Activated CD4-positive, alpha-beta T cell treated with anti-CD3 and anti-CD28 coated beads, Interleukin-2, amount 50 U/mL, for 16 hours (primary cell): Measurements from ENCODE around the gene TSHZ1.

ENCODE experiments used
- DNase-seq: peaks from one replicate; pipeline ENCODE4 v3.0.0-alpha.2; 2020

TSHZ1 gene

DNA sequence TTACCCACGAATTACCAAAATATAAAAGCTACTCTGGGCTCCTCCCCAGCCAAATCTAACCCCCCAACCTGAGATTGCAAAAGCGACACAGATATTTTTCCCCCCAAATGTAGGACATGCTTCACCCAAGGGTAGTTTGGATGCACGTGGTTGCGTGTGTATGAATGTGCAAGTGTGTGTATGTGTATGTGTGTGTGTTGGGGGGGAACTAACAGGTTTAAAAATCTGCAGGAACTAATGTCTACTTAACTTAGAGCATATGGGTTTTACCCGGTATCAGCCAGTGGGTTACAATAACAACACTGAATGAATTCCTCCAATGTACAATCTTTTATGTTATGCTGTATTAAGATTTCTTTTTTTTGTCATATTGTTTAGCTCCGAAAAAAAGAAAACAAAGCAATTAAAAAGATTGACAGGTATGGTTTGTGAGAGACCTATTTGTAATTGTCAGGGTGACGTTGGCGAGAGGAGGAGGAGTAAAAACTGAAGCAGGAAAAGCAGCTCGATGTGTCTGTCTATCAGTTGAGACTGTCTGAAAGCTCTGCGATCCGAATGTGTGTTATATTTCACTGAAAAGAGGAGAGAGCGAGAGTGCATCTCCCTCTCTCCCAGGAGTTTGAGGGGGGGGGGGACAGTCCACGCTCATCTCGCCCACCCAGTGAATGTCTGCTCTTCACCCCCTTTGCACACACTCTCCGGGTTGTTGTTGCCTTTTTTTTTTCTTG lies at the start of gene TSHZ1:
Gene TSHZ1, plus strand, starts transcription at position 524 of the 728 bp plus-strand sequence. CDS start 1,080 bp downstream, outside the sequence.
- DNase-seq = peak; percentile 88

DNA sequence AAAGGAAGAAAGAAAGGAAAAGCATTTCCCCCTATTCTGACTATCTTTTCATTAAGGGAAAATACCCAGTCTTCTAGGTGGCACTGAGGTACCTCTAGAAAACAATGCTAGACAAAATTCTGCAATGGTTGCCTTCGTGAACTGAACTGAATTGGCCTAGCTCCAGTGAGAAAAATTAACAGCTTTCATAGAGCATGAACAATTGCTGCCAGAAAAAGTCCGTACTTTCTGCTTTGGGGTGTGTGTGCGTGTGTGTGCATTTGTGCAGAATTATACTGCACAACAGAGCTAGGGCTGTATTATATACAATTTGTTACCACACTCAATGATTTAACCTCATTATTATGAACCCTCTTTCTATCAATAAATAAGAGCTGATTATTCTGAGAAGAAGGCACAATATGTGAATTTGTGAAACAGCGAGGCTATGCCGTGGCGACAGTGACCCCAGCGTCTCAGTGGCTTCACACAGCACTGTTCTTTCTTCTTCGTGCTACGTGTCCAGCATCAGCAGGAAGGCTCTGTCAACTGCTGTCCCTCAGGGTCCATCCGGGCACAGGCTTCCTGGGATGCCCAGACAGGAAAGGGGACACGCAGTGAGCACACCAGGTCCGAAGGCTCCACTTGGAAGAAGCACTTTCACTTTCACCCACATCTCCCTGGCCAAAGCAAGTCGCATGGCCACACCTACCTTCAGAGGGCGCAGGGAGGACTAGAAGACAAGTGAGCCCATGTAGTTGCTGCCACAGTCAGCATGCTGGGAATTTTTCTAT lies 49.2 kb upstream of the TSHZ1 start:
- peak; percentile 4 for DNase-seq

DNA sequence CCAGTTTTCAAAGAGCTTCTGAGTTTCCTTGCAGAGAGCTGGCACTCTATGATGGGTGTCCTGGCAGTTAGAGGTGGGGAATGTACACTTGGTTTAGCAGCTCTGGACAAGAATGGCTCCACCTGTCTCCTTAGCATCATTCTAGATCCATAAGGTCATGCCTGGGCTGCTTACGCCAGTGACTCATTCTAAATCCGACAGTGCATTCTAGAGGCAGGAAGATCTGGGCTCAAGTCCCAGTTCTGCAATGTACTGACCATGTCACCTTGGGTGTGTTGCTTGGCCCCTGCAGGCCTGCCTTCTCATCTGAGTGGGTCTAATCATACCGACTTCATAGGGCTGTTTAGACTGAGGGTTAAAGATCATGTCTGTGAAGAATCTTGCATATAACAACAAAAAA lies 48.1 kb upstream of the TSHZ1 start:
- no peak for DNase-seq

- DNase-seq = no peak
These were observed 47.6 kb upstream of the TSHZ1 start for GRCh38 chr18:75162978-75163377.

DNA sequence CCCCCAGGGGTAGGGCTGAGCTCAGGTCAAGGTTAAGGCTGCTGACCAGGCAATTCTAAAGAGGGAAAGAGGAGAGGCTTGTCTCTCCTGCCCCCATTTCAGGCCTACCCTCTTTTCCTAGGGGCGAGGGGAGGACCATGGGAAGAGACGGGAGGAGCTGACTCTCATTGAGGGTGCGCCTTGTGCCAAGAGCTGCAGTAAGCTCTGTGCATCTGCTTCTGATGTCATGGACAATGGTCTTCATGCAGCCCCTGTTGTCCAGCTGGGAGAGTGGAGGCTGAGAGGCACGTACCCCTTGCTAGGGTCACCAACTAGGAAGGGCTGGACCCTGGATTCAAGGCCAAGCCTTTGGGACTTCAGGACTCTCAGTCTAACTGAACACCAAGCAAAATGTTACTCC lies 46.9 kb upstream of the TSHZ1 start:
- no peak for DNase-seq

DNA sequence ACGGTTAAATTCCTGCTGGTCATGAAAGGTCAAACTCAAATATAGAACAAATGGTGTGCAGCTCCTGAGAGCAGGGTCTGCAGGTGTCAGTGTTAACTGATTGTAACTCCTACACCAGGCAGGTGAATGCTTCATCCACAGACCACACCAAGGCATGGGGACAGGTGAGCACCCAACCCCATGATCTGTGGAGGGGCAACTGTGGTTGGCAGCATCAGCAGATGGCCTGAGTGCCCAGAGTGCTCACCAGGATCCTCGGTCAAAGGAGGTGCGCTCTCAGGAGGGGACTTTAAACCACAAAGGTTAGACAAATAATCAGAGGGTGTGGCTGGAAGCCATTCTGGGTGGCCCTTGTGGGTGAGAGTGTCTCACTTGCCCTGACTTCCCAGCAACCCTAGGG lies 46.1 kb upstream of the TSHZ1 start:
- no peak for DNase-seq

DNA sequence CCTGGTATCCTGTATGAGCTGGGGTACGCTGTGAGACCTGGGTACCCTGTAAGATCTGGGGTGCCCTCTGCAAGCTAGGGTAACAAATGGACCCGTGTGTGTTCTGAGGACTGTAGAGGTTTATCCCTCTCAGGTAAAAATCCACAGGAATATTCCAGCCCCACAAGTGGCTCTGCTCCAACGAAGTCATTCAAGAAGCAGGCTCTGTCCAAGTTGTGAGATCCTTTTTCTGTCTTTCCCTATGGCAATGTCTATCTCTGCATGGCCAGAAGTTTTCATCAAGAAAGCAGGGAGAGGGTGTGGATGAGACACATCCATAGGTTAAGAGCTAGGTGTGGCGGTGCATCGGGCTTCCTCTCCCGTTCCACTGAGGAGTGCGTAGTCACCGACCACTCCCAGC lies 44.7 kb upstream of the TSHZ1 start:
- DNase-seq = no peak

DNA sequence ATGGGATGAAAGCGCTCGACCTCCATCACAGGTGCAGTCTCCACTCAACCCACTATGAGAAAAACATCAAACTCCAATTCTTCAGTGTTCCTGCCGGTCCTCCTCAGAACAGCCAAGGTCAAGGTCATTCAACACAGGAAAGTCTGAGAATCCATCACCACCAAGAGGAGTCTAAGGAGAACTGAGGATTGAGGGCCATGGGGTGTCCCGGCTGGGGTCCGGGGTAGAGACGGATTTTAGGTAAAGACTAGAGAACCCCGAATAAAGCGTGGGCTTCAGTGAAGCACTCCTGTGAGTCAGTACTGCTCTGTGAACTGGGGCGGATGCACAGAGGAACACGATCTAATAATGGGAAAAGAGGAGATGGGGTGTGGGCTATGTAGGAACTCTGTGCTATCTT lies 43.5 kb upstream of the TSHZ1 start:
- DNase-seq = no peak

GRCh38 chr18:75167759-75168618 lies 42.6 kb upstream of the TSHZ1 start:
- DNase-seq = no peak

DNA sequence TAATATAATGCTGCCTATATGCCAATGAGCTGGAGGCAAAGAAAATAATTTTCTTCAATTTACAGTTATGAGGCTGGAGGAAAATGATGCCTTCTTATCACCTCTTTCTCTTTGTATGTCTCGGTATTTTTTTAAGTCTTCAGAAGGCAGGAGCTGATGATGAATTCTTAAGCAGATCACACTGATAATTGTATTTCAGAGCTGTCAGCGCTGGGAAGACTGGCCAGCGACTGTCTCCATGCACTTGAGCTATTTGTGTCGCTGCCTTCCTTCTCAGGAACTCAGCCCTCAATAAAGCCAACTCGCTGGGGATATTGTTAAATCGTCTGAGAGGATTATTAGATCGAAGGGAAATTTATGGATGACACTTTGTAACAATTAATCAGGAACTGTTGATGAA lies 42.0 kb upstream of the TSHZ1 start:
- DNase-seq = no peak

DNA sequence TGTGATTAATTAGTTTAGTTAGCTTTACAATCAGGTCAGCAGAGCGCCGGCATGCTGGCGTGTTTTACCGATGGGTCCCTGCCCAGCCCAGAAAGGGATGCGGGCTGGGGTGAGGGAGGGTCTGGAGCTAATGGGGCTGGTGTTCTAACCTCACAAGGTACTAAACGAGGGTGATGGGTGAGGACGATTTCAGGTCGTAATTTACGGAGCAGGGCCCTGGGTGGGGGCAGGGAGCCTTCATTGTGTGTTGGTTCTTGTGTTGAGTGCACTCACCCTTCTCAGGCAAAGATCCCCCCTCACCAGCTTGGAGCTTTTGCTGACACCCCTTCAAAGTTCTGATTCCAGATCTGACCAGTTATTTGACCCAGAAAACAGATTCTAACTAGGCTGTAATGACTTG lies 41.2 kb upstream of the TSHZ1 start:
- no peak for DNase-seq

DNA sequence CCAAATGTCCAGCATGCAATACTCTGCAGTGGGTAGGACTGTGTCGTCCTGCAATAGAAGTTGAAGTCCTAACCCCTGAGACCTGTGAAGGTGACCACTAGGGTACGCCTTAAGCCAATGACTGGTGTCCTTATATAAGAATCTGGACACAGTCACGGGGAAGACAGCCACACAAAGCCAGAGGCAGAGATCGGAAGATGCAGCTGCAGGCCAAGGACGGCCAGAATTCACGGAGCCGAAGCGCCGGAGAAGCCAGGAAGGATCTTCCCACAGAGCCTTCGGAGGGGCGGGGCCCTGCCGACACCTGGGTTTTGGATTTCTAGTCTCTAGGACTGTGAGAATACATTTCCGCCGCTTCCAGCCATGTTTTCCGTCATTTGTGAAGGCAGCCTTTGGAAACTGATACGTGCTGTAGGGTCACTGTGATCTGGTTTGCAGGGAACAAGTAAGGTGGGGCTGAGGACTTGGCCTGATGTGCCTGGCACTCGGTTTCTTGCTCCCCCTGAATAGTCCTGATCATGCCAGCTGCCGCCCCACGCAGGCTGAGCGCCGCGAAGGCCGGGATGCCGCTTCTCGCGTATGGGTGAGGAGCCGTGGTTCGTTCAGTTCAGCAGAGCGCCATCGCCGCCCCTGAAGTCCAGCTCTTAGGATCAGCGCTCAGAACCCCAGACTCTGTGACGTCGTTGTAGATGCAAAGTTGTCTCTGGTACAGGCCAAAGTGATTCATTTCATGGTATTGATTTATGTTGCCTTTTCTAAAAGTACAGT lies 40.4 kb upstream of the TSHZ1 start:
- DNase-seq = no peak

DNA sequence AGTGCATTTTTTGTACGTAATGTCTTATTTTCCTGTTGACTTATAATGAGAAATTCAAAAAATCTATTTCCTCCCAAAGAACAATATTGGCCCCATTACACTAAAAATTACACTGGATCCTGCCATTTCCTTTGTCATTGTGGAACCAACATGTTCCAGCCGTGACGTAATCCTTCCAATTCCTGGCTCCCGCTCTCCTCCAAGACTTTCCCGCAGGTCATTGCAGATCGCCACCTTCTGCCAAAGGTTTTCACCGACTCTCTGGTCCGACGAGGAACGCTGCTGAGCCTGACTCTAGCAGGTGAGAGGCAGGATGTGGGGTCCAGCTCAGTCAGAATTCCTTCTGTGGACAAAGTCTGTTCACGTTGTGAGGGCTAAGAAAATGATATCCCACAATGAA lies 39.7 kb upstream of the TSHZ1 start:
- no peak for DNase-seq

DNA sequence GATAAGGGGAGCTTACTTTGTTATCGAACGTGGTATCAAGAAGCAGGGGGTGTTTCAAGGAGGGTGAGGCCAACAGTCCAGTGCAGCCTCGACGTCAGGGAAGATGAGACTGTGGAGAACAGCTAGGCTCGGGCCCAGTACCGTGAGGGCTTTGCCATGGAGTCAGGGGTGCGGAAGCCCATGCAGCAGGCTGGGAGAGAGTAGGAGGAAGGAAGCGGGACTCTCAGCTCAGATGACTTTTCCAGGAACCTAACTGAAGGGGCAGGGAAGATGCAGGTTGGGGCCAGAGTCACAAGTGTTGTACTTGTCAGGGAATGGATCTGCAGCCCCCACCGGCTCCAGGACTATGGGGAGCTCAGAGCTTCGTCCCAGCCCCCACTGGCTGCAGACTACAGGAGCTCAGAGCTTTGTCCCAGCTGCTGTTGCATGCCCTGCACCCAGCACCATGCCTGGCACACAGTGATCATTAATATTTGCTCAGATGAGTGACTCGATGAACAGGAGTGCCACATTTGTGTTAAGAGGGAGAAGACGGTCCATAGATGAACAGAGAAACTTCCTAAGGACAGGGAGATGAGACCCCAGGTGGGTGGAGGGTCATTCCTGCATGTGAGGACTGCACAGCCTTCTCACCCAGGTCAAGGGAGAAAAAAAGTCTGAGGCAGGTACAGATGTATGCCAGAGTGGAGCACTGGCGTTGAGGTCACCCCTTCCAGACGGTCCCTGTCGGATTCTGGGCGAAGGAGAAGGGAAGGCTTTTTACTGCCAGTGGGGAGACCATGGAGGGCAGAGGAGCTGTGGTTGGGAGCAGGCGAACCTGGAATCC lies 38.1 kb upstream of the TSHZ1 start:
- DNase-seq = no peak

DNA sequence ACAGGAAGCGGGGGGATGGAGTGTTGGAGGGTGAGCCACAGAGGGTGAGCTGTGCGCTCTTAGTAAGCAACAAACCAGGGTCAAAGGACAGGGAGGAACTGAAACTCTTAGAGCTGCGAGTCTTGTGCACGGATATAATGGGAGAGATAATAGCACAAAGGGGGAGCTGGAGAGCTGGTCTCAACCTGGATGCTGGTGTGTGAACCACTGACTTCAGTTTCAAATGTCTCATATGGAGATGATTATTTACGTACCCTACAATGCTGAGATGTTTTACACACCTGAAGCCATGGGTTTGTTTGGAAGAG lies 37.5 kb upstream of the TSHZ1 start:
- DNase-seq = no peak

DNA sequence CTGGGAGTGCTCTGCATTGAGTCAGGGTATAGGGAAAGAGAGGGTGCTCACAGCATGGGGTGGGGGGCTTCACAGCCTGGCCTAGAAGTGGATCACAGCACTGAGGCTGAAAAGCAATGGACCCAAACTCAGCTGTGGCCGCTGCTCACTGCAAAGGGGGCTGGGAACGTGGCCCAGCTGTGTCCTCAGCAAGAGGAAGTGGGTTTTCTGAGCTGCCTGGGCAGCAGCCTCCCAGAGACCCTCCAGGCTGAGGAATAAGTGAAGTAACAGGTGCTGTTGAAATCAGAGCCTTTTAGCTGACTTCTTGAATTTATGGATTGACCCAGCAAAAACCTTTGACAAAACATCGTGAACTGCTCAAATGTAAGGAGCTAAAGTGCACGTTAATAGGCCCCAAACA lies 36.9 kb upstream of the TSHZ1 start:
- no peak for DNase-seq

DNA sequence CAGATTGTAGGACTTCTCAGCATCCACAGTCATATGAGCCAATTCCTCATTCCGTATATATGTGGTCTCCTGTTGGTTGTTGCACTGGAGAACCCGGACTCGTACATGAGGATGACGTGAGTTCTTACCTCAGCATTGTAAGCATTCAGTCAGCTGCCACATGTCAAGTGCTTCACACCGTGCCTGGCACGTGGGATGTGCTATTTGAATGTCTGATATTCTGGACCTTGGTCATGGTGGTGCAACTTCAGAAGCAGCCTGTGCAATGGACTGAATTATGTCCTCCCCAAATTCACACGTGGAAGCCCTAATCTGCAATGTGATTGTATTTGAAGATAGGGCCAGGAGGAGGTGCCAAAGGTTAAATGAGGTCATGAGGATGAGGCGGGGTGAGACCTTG lies 33.7 kb upstream of the TSHZ1 start:
- no peak for DNase-seq

DNA sequence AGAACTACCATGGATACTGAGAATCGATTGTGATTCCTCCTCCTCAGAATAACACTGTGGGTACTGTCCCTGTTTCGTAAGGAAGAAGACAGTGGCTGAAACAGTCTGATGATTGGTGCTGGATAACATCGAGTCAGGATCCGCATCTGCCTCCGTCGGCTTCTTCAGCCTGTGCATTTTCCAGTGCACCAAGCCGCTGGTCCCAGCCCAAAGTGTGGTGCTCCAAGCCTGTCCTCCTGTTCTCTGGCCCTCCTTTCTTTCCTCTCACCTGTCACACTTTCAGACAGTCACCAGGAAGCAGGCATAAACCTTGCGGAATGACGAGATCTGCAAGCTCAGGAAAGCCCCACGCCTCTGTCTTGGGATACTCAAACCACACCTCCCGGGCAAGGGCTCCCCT lies 32.2 kb upstream of the TSHZ1 start:
- DNase-seq = no peak

DNA sequence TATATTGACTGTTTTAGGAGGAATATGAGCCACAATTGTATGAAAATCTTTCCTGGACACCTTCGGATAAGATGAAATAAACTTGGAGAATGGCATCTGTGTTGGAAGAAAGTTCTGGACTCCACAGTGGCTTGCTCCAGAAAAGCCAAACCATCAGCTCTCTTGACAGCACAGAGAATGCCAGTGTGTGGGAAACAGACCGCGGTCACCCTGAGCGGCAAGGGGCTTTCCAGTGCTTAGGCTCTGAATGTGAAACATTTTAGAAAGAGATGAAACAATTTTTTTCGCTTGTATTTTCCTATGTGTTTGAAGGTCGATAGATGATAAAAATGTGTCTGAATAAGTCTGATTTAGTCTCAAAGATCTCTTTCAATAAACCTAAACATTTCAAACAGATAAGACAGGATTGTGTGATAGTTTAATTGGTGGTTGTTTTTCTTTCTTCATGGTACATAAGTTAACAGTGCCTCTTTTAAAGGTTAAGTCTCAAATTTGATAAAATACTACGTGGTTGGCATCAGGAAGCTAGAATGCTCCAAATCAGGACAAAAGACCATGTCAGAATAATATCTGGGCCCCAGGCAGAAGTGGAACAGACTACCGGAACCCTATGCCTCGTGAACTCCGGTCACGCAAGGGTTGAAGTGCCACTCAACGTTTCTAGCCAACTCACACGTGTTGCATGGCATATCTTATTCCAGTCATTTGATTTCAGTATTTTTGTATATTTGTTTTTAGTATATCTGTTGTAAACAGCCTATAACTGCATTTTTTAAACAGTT lies 30.6 kb upstream of the TSHZ1 start:
- no peak for DNase-seq

DNA sequence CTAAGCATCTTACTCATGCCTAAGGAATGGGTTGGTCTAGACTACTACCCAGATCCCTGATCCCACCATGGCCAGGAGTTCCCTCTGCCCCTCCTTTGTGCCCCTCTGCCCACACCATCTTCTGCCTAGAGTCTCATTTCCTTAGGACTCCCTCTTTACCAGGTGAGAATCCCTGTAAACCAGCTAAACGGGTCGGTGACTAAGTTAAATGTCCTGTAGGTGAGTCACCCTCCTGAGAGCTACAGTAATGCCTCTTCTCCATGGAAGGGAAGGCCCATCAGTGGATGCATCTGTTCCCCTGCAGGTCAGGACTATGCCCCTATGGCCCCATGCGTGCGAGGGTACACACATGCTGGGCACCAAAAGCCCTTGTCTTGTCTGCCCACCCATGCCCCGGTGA lies 27.1 kb upstream of the TSHZ1 start:
- no peak for DNase-seq

GRCh38 chr18:75183973-75184493 lies 26.6 kb upstream of the TSHZ1 start:
- DNase-seq = no peak
